Body of pancreas (tissue), 4 donors: Measurements from ENCODE around the gene MRPL16. TPM values are rescaled to one million over a fixed set of nuclear protein-coding genes. Genes with fewer than 3 reads are reported as not detected.
A peak's percentile ranks its signal among the peaks of the same experiment; 100 is the strongest.
"Not testable (repeated sequence)": the region's sequence is repeated elsewhere in the genome, so short reads cannot be mapped to it uniquely, and the experiment has no call there.

ENCODE experiments used
- ATAC-seq: fragments of 150-250 bp; one replicate; pipeline ENCODE4 v1.9.1; 2016
- DNase-seq, 4 donors: peaks; one replicate each; pipeline ENCODE4 v3.0.0-alpha.2; 2019
- H3K27ac ChIP-seq, 4 donors: fragments of 200-600 bp; sonication (generic); 1 replicate in 3 of 4; 2 replicates in 1 of 4; pipeline versions ENCODE4 v1.5.1 to v1.6.1; 2016 to 2019; ENCODE audit warnings: mild to moderate bottlenecking in 1 of 4, mixed read lengths in 1 of 4, moderate library complexity in 1 of 4
- H3K27me3 ChIP-seq, 2 donors: fragments of 200-600 bp; sonication (generic); one replicate each; pipeline ENCODE4 v1.6.0; 2016; ENCODE audit warnings: mild to moderate bottlenecking in 1 of 2
- H3K36me3 ChIP-seq, 2 donors: fragments of 200-600 bp; sonication (generic); replicated peaks in 1 of 2; 2 replicates each; pipeline ENCODE4 v1.5.1; 2016; ENCODE audit warnings: low read depth in 2 of 2; ENCODE audit not compliant: insufficient read depth in 1 of 2
- H3K4me1 ChIP-seq: fragments of 200-600 bp; sonication (generic); one replicate; pipeline ENCODE4 v1.6.0; 2016
- H3K4me3 ChIP-seq, 2 donors: fragments of 200-600 bp; sonication (generic); 1 replicate in 1 of 2; 2 replicates in 1 of 2; pipeline ENCODE4 v1.5.1; 2016 to 2019
- H3K9me3 ChIP-seq, 3 donors: fragments of 200-600 bp; sonication (generic); 1 replicate in 2 of 3; 2 replicates in 1 of 3; pipeline ENCODE4 v1.5.1; 2016
- CTCF ChIP-seq, 7 experiments: fragments of 450-650 bp in 4 of 7; fragments of 200-600 bp in 3 of 7; sonication (generic) in 3 of 7; IDR thresholded peaks; one replicate each; pipeline ENCODE4 v1.5.1; 2016 to 2019; ENCODE audit warnings: antibody characterized with exemption in 7 of 7
- POLR2A ChIP-seq, 3 donors: fragments of 450-650 bp; IDR thresholded peaks; one replicate each; pipeline ENCODE4 v1.6.1; 2016; ENCODE audit warnings: antibody characterized with exemption in 3 of 3, mild to moderate bottlenecking in 2 of 3
- WGBS, 2 donors: methylation state at CpG; one replicate each; pipeline ENCODE4 v1.1.5; 2017; 5-methylcytosine and 5-hydroxymethylcytosine counted together
- intact Hi-C: fragments of 100-400 bp; cut with DNase I; formaldehyde crosslinking; loops from one replicate; pipeline ENCODE4 v1.15.1; 2023
- total RNA-seq, 2 donors: library from RNA; depleted of rRNA; stranded (reverse); fragments of >200 nt; gene quantifications; one replicate each; pipeline ENCODE4 v1.1.0, GENCODE V29; 2016

Gene MRPL16
- total RNA-seq, 2 donors from 2014 or later = 29.7 to 31.1 TPM

- ATAC-seq (no peak), DNase-seq (no peak)
- Histone ChIP-seq H3K9me3 (no peaks in the 10 kb centered on the region), H3K4me1 (peaks cover 27% of the 10 kb centered on the region), H3K4me3 (no peak overlapping the region), H3K27me3 (no peaks in the 10 kb centered on the region), H3K27ac (no peak overlapping the region), H3K36me3 (peaks cover 0 to 7% of the 10 kb centered on the region in 2 donors)
- intact Hi-C loops = no loop called here
- WGBS, 2 donors = 93 to 97% methylated on average over 4 of the region's 4 CpGs
- no peak for TF ChIP-seq POLR2A (IDR thresholded peaks at IDR 0.05)
These were observed 24.8 kb downstream of the MRPL16 start for GRCh38 chr11:59785818-59786217.

- H3K9me3 ChIP-seq, ATAC-seq, H3K27me3 ChIP-seq, H3K4me3 ChIP-seq, H3K27ac ChIP-seq, DNase-seq, H3K36me3 ChIP-seq, intact Hi-C loops: not testable (repeated sequence)
- WGBS, 2 donors = 90 to 96% methylated on average over 5 of the region's 5 CpGs
- H3K4me1 ChIP-seq = peaks cover 27% of the 10 kb centered on the region
These were observed 26.1 kb downstream of the MRPL16 start for GRCh38 chr11:59784441-59784840.

GRCh38 chr11:59783632-59784090 is 26.9 kb downstream of the MRPL16 start:
- H3K27ac ChIP-seq = no peak overlapping the region
- no peaks in the 10 kb centered on the region for H3K27me3 ChIP-seq
- H3K9me3 ChIP-seq = no peaks in the 10 kb centered on the region
- WGBS, 2 donors = 83 to 89% methylated on average over 4 of the region's 4 CpGs
- no peak for ATAC-seq
- DNase-seq = no peak
- no peak overlapping the region for H3K4me3 ChIP-seq
- peaks cover 0 to 2% of the 10 kb centered on the region in 2 donors for H3K36me3 ChIP-seq
- intact Hi-C loops = no loop called here
- H3K4me1 ChIP-seq = peaks cover 27% of the 10 kb centered on the region
- no peak for TF ChIP-seq CTCF (IDR thresholded peaks at IDR 0.05)
- TF ChIP-seq POLR2A (IDR thresholded peaks at IDR 0.05) = no peak

- ATAC-seq (no peak), DNase-seq (no peak)
- Histone ChIP-seq H3K27me3 (no peaks in the 10 kb centered on the region), H3K4me3 (no peak overlapping the region), H3K36me3 (no peaks in the 10 kb centered on the region), H3K27ac (no peak overlapping the region), H3K9me3 (no peaks in the 10 kb centered on the region), H3K4me1 (peaks cover 29% of the 10 kb centered on the region)
- intact Hi-C loops = no loop called here
- TF ChIP-seq POLR2A (IDR thresholded peaks at IDR 0.05) (no peak), CTCF (IDR thresholded peaks at IDR 0.05) (no peak)
- 76 to 96% methylated on average over 2 of the region's 2 CpGs for WGBS, 2 donors
These were observed 28.5 kb downstream of the MRPL16 start for GRCh38 chr11:59782080-59782479.

GRCh38 chr11:59779487-59779886 is 31.1 kb downstream of the MRPL16 start:
- Histone ChIP-seq H3K27ac (peak overlapping the region in 2 of 4 donors; percentile 20 to 76), H3K4me3 (no peak overlapping the region), H3K27me3 (no peaks in the 10 kb centered on the region), H3K9me3 (no peaks in the 10 kb centered on the region), H3K36me3 (peaks cover 0 to 2% of the 10 kb centered on the region in 2 donors), H3K4me1 (peaks cover 32% of the 10 kb centered on the region)
- intact Hi-C loops = no loop called here
- ATAC-seq (no peak), DNase-seq (no peak)
- no peak for TF ChIP-seq POLR2A (IDR thresholded peaks at IDR 0.05)
- TF ChIP-seq CTCF (IDR thresholded peaks at IDR 0.05) = no peak
- WGBS, 2 donors = 32 to 40% methylated on average over 1 of the region's 1 CpG

GRCh38 chr11:59778122-59778521 is 32.5 kb downstream of the MRPL16 start:
- ATAC-seq = peak; percentile 68
- 30 to 44% methylated on average over 2 of the region's 2 CpGs for WGBS, 2 donors
- TF ChIP-seq POLR2A (IDR thresholded peaks at IDR 0.05) = no peak
- Histone ChIP-seq H3K27me3 (no peaks in the 10 kb centered on the region), H3K4me3 (no peak overlapping the region), H3K27ac (peak overlapping the region; percentile 40 to 76 (median 62)), H3K4me1 (peaks cover 32% of the 10 kb centered on the region), H3K9me3 (no peaks in the 10 kb centered on the region), H3K36me3 (peaks cover 0 to 6% of the 10 kb centered on the region in 2 donors)
- intact Hi-C loops = no loop called here
- DNase-seq = peak in 3 of 4 donors; percentile 23 to 54 (median 52)
